Effector memory CD4-positive, alpha-beta T cell (primary cell): ENCODE measurements around the gene IGDCC3.

Experiments
- DNase-seq, 3 donors: peaks; one replicate each; pipeline ENCODE4 v3.0.0-alpha.2; 2020
- H3K27ac ChIP-seq: 2 replicates; pipeline ENCODE4 v1.7.0; 2013; ENCODE audit warnings: mild to moderate bottlenecking, low read length, moderate library complexity; ENCODE audit not compliant: insufficient read depth, poor library complexity, severe bottlenecking
- H3K27me3 ChIP-seq: replicated peaks from 2 replicates; pipeline ENCODE4 v1.7.0; 2013; ENCODE audit warnings: mild to moderate bottlenecking, low read length; ENCODE audit not compliant: insufficient read depth, control insufficient read depth, poor library complexity, severe bottlenecking
- H3K36me3 ChIP-seq: 2 replicates; pipeline ENCODE4 v1.7.0; 2013; ENCODE audit warnings: mild to moderate bottlenecking, low read length, moderate library complexity; ENCODE audit not compliant: control insufficient read depth, insufficient read depth
- H3K4me1 ChIP-seq: 2 replicates; pipeline ENCODE4 v1.7.0; 2013; ENCODE audit warnings: low read length, mild to moderate bottlenecking; ENCODE audit not compliant: control insufficient read depth, insufficient read depth, poor library complexity, severe bottlenecking
- H3K4me3 ChIP-seq: 2 replicates; pipeline ENCODE4 v1.7.0; 2013; ENCODE audit warnings: low read length, low read depth, mild to moderate bottlenecking; ENCODE audit not compliant: insufficient read depth, poor library complexity, severe bottlenecking
- H3K9me3 ChIP-seq: 2 replicates; pipeline ENCODE4 v1.7.0; 2013; ENCODE audit warnings: mild to moderate bottlenecking, low read length, moderate library complexity; ENCODE audit not compliant: control insufficient read depth

Gene IGDCC3

GRCh38 chr15:65372787-65373067, 5.1 kb downstream of the IGDCC3 start:
- H3K4me3 ChIP-seq = no peak overlapping the region
- H3K27ac ChIP-seq = no peak overlapping the region
- H3K9me3 ChIP-seq = no peaks in the 10 kb centered on the region
- no peaks in the 10 kb centered on the region for H3K36me3 ChIP-seq
- peaks cover 10% of the 10 kb centered on the region for H3K4me1 ChIP-seq
- peaks cover 17% of the 10 kb centered on the region for H3K27me3 ChIP-seq
- no peak for DNase-seq

GRCh38 chr15:65371976-65372786, 5.6 kb downstream of the IGDCC3 start:
- Histone ChIP-seq H3K36me3 (no peaks in the 10 kb centered on the region), H3K27ac (no peak overlapping the region), H3K27me3 (peaks cover 13% of the 10 kb centered on the region), H3K4me1 (peaks cover 7% of the 10 kb centered on the region), H3K9me3 (no peaks in the 10 kb centered on the region), H3K4me3 (no peak overlapping the region)
- DNase-seq = no peak

DNA sequence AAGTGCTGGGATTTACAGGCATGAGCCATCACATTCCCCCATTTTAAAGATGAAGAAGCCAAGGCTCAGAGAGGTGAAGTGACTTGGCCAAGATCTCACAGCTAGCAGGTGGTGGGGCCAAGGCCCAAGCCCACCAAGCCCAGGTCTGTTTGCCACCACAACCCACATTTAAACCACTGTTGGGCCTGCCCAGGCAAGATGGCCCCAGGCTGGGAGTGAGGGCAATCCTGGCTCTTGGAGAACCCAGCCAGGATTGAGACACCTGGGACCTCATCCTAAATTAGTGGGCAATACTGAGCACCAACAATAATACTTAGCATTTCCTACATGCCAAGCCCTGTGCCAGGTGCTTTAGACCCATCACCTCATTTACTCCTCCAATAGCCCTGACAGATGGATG, 6.9 kb downstream of the IGDCC3 start:
- no peaks in the 10 kb centered on the region for H3K36me3 ChIP-seq

DNA sequence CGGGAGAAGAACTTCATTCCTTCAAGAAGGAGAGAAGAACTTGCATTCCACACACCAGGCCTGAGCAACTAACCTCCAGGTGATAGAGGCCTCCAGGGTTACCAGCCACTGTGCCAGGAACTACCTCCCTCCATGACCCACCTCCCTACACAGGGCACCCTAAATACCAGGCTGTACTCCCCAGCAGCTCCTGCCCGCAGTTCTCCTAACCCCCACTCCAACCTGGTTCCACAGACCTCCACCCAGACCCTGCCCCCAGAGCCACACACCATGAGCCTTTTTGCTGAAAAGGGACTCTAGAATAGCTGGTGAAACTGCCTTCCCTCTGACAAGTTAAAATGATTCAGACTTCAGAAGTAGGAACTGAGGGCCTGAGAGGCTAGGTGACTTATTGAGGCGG, 8.2 kb downstream of the IGDCC3 start:
- H3K4me1 ChIP-seq = no peaks in the 10 kb centered on the region
- peaks cover under 1% of the 10 kb centered on the region for H3K27me3 ChIP-seq
- DNase-seq = no peak
- H3K36me3 ChIP-seq = no peaks in the 10 kb centered on the region
- no peak overlapping the region for H3K27ac ChIP-seq
- H3K4me3 ChIP-seq = no peak overlapping the region
- no peaks in the 10 kb centered on the region for H3K9me3 ChIP-seq

More for the DNA sequence above, 6.9 kb downstream of the IGDCC3 start:
- no peak for DNase-seq
- Histone ChIP-seq H3K4me1 (no peaks in the 10 kb centered on the region), H3K27me3 (peaks cover 7% of the 10 kb centered on the region), H3K27ac (no peak overlapping the region), H3K9me3 (no peaks in the 10 kb centered on the region), H3K4me3 (no peak overlapping the region)

GRCh38 chr15:65369212-65369547, 8.6 kb downstream of the IGDCC3 start:
- no peaks in the 10 kb centered on the region for H3K4me1 ChIP-seq
- no peak overlapping the region for H3K4me3 ChIP-seq
- no peaks in the 10 kb centered on the region for H3K36me3 ChIP-seq
- H3K9me3 ChIP-seq = no peaks in the 10 kb centered on the region
- no peak for DNase-seq
- H3K27me3 ChIP-seq = no peaks in the 10 kb centered on the region
- no peak overlapping the region for H3K27ac ChIP-seq

GRCh38 chr15:65368302-65369211, 9.2 kb downstream of the IGDCC3 start:
- Histone ChIP-seq H3K27ac (no peak overlapping the region), H3K9me3 (no peaks in the 10 kb centered on the region), H3K4me1 (no peaks in the 10 kb centered on the region), H3K27me3 (no peaks in the 10 kb centered on the region), H3K4me3 (no peak overlapping the region), H3K36me3 (no peaks in the 10 kb centered on the region)
- DNase-seq = no peak

DNA sequence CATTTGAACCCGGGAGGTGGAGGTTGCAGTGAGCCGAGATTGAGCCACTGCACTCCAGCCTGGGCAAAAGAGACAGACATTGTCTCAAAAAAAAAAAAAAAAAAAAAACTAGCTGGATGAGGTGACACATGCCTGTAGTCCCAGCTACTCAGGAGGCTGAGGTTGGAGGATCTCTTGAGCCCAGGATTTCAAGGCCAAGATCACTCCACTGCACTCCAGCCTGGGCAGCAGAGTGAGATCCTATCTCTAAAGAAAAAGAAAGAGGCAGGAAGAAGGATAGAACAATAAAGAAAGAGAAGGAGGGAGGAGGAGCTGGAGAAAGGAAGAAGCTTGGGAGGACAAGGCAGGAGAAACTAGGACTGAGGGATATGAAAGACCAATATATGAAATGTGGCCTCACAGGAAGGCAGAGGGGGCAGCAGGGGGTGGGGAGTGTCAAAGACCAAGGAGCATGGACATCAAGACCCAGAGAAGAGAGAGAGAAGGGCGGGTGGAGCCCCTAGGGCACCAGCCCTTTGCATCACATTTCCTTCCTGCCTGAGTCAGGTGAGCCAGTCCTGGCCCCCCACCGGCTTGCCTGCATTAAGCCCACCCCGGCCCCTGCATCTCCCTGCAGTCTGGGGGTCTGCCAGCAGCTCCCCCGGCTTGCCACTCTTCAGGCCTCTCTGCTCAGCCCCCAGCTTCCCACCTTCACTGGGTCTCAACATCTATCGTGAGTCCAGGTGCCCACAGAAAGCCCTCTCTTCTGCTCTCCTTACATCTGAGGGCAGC, 11.5 kb downstream of the IGDCC3 start:
- no peak for DNase-seq
- Histone ChIP-seq H3K4me3 (no peak overlapping the region), H3K36me3 (no peaks in the 10 kb centered on the region), H3K27me3 (no peaks in the 10 kb centered on the region), H3K27ac (no peak overlapping the region), H3K4me1 (no peaks in the 10 kb centered on the region), H3K9me3 (no peaks in the 10 kb centered on the region)

GRCh38 chr15:65365229-65365628, 12.6 kb downstream of the IGDCC3 start:
- Histone ChIP-seq H3K4me3 (no peak overlapping the region), H3K9me3 (no peaks in the 10 kb centered on the region), H3K4me1 (no peaks in the 10 kb centered on the region), H3K27ac (no peak overlapping the region), H3K27me3 (no peaks in the 10 kb centered on the region), H3K36me3 (no peaks in the 10 kb centered on the region)
- no peak for DNase-seq

GRCh38 chr15:65363766-65364165, 14.0 kb downstream of the IGDCC3 start:
- Histone ChIP-seq H3K4me3 (no peak overlapping the region), H3K27me3 (no peaks in the 10 kb centered on the region), H3K9me3 (no peaks in the 10 kb centered on the region), H3K4me1 (no peaks in the 10 kb centered on the region), H3K27ac (no peak overlapping the region), H3K36me3 (no peaks in the 10 kb centered on the region)
- no peak for DNase-seq

GRCh38 chr15:65363306-65363705, 14.5 kb downstream of the IGDCC3 start:
- H3K27ac ChIP-seq = no peak overlapping the region
- no peaks in the 10 kb centered on the region for H3K27me3 ChIP-seq
- no peaks in the 10 kb centered on the region for H3K36me3 ChIP-seq
- H3K4me1 ChIP-seq = no peaks in the 10 kb centered on the region
- DNase-seq = no peak
- H3K4me3 ChIP-seq = no peak overlapping the region
- H3K9me3 ChIP-seq = no peaks in the 10 kb centered on the region
